ENCODE results near the gene DPM3. TPM values are rescaled to one million over a fixed set of nuclear protein-coding genes. Genes with fewer than 3 reads are reported as not detected.

The DPM3 gene
- total and polyA plus RNA-seq, 2 of the 13 experiments (the other 11 are each of a cell fraction or from before 2014, with no cell fraction given) = 23.2 to 53.4 TPM

DNA sequence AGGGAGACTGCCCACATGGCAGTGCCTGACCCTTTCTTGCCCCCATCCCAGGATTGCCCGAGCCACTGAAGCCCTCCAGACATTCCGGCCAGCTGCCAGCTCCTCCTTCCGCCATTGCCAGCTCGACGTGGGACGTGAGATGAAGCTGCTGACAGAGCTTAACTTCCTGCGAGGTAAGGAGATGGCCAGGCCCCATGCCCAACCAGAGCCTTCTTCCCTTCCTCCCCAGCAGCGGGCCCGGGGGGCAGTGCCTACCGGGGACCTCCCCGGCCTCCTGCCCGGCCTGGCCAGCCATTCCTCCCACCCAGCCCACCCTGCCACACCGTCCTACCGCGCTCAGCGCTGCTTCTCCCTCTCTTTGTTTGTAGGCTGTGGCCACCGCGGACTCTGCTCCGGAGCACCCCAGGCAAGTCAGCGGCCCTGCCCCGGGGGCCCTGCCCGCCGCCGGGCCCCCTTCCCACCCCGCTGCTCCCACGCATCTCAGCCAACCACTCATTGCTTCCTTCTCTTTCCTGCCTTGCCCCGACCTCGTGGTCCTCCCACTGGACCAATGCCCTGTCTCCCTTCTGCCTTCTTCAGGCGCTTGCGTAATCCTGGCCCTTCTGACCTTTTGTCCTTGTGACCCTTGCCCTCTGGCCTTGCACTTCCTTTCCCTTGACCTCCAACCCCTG, 38.2 kb upstream of the DPM3 start (continued):
- no peak for TF ChIP-seq ZNF33A (CRISPR knock-in tag; IDR thresholded peaks at IDR 0.05; ENCODE audit: borderline replicate concordance)
- no peak for TF ChIP-seq ZNF557 (CRISPR knock-in tag; IDR thresholded peaks at IDR 0.05)
- TF ChIP-seq RFXANK (CRISPR knock-in tag; IDR thresholded peaks at IDR 0.05) = no peak
- TF ChIP-seq ZNF263 (CRISPR knock-in tag; IDR thresholded peaks at IDR 0.05) = peak; percentile 54; the same call in 1 of the 2 replicates
- no peak for TF ChIP-seq JDP2 (CRISPR knock-in tag; IDR thresholded peaks at IDR 0.05; ENCODE audit: borderline replicate concordance)
- no peak for TF ChIP-seq ZNF614 (CRISPR knock-in tag; IDR thresholded peaks at IDR 0.05; ENCODE audit: borderline replicate concordance)
- TF ChIP-seq, protein P1, sequence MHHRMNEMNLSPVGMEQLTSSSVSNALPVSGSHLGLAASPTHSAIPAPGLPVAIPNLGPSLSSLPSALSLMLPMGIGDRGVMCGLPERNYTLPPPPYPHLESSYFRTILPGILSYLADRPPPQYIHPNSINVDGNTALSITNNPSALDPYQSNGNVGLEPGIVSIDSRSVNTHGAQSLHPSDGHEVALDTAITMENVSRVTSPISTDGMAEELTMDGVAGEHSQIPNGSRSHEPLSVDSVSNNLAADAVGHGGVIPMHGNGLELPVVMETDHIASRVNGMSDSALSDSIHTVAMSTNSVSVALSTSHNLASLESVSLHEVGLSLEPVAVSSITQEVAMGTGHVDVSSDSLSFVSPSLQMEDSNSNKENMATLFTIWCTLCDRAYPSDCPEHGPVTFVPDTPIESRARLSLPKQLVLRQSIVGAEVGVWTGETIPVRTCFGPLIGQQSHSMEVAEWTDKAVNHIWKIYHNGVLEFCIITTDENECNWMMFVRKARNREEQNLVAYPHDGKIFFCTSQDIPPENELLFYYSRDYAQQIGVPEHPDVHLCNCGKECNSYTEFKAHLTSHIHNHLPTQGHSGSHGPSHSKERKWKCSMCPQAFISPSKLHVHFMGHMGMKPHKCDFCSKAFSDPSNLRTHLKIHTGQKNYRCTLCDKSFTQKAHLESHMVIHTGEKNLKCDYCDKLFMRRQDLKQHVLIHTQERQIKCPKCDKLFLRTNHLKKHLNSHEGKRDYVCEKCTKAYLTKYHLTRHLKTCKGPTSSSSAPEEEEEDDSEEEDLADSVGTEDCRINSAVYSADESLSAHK (CRISPR knock-in tag; IDR thresholded peaks at IDR 0.05; ENCODE audit: borderline replicate concordance) = no peak
- no peak for TF ChIP-seq ZNF737 (CRISPR knock-in tag; IDR thresholded peaks at IDR 0.05; ENCODE audit: borderline replicate concordance)
- no peak for TF ChIP-seq ZNF709 (CRISPR knock-in tag; IDR thresholded peaks at IDR 0.05)
- TF ChIP-seq ZNF644 (CRISPR knock-in tag; IDR thresholded peaks at IDR 0.05; ENCODE audit: low read depth) = no peak
- TF ChIP-seq YEATS4 (CRISPR knock-in tag; IDR thresholded peaks at IDR 0.05; ENCODE audit: borderline replicate concordance) = peak; percentile 33; the same call in 1 of the 2 replicates
- TF ChIP-seq MAFG (CRISPR knock-in tag; IDR thresholded peaks at IDR 0.05) = no peak
- TF ChIP-seq, protein P2, sequence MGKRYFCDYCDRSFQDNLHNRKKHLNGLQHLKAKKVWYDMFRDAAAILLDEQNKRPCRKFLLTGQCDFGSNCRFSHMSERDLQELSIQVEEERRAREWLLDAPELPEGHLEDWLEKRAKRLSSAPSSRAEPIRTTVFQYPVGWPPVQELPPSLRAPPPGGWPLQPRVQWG (CRISPR knock-in tag; IDR thresholded peaks at IDR 0.05; ENCODE audit: borderline replicate concordance, low read depth) = no peak
- TF ChIP-seq, protein P3, sequence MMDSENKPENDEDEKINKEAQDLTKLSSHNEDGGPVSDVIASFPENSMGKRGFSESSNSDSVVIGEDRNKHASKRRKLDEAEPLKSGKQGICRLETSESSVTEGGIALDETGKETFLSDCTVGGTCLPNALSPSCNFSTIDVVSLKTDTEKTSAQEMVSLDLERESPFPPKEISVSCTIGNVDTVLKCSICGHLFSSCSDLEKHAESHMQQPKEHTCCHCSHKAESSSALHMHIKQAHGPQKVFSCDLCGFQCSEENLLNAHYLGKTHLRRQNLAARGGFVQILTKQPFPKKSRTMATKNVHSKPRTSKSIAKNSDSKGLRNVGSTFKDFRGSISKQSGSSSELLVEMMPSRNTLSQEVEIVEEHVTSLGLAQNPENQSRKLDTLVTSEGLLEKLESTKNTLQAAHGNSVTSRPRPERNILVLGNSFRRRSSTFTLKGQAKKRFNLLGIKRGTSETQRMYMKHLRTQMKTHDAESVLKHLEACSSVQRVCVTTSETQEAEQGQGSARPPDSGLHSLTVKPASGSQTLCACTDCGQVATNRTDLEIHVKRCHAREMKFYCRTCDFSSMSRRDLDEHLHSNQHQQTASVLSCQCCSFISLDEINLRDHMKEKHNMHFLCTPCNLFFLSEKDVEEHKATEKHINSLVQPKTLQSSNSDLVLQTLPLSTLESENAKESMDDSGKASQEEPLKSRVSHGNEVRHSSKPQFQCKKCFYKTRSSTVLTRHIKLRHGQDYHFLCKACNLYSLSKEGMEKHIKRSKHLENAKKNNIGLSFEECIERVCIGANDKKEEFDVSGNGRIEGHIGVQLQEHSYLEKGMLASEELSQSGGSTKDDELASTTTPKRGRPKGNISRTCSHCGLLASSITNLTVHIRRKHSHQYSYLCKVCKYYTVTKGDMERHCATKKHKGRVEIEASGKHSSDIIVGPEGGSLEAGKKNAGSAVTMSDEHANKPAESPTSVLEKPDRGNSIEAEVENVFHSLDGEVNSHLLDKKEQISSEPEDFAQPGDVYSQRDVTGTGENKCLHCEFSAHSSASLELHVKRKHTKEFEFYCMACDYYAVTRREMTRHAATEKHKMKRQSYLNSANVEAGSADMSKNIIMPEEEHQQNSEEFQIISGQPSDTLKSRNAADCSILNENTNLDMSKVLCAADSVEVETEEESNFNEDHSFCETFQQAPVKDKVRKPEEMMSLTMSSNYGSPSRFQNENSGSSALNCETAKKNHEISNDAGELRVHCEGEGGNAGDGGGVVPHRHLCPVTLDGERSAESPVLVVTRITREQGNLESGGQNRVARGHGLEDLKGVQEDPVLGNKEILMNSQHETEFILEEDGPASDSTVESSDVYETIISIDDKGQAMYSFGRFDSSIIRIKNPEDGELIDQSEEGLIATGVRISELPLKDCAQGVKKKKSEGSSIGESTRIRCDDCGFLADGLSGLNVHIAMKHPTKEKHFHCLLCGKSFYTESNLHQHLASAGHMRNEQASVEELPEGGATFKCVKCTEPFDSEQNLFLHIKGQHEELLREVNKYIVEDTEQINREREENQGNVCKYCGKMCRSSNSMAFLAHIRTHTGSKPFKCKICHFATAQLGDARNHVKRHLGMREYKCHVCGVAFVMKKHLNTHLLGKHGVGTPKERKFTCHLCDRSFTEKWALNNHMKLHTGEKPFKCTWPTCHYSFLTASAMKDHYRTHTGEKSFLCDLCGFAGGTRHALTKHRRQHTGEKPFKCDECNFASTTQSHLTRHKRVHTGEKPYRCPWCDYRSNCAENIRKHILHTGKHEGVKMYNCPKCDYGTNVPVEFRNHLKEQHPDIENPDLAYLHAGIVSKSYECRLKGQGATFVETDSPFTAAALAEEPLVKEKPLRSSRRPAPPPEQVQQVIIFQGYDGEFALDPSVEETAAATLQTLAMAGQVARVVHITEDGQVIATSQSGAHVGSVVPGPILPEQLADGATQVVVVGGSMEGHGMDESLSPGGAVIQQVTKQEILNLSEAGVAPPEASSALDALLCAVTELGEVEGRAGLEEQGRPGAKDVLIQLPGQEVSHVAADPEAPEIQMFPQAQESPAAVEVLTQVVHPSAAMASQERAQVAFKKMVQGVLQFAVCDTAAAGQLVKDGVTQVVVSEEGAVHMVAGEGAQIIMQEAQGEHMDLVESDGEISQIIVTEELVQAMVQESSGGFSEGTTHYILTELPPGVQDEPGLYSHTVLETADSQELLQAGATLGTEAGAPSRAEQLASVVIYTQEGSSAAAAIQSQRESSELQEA (CRISPR knock-in tag; IDR thresholded peaks at IDR 0.05; ENCODE audit: not compliant biosample characterization) = no peak
- TF ChIP-seq ARNT2 (CRISPR knock-in tag; IDR thresholded peaks at IDR 0.05; ENCODE audit: low read depth) = no peak
- TF ChIP-seq ZNF556 (CRISPR knock-in tag; IDR thresholded peaks at IDR 0.05; ENCODE audit: borderline replicate concordance) = no peak
- no peak for TF ChIP-seq ZNF75D (CRISPR knock-in tag; IDR thresholded peaks at IDR 0.05; ENCODE audit: borderline replicate concordance)
- TF ChIP-seq HNRNPK (IDR thresholded peaks at IDR 0.05; ENCODE audit: low read depth, low read length, poor library complexity, severe bottlenecking) = no peak
- TF ChIP-seq NR2C2 (CRISPR knock-in tag; IDR thresholded peaks at IDR 0.05; ENCODE audit: borderline replicate concordance) = peak; percentile 98
